GM12891 (cell line): ENCODE measurements around the gene GADD45B.

Experiments used
- POLR2A ChIP-seq: IDR thresholded peaks from 2 replicates; pipeline ENCODE4 v1.6.1; 2011; ENCODE audit warnings: low read depth, low read length, control low read depth
- POLR2AphosphoS5 ChIP-seq: IDR thresholded peaks from 2 replicates; pipeline ENCODE4 v1.6.1; 2011; ENCODE audit warnings: low read depth, low read length, control low read depth
- POU2F2 ChIP-seq: IDR thresholded peaks from 2 replicates; pipeline ENCODE4 v1.6.1; 2011; ENCODE audit warnings: low read depth, mild to moderate bottlenecking, control low read depth, low read length, moderate library complexity
- SPI1 ChIP-seq: IDR thresholded peaks from 2 replicates; pipeline ENCODE4 v1.6.1; 2011; ENCODE audit warnings: low read depth, low read length, control low read depth
- TAF1 ChIP-seq: IDR thresholded peaks from 2 replicates; pipeline ENCODE4 v1.6.1; 2011; ENCODE audit warnings: low read depth, low read length, control low read depth

GRCh38 chr19:2454962-2455850, 20.7 kb upstream of the GADD45B start:
- TF ChIP-seq TAF1 (no peak), POLR2A (no peak), POLR2AphosphoS5 (no peak), POU2F2 (no peak), SPI1 (no peak)
